ENCODE measurements around the gene TRIM71.
"Not testable (repeated sequence)": the region's sequence is repeated elsewhere in the genome, so short reads cannot be mapped to it uniquely, and the experiment has no call there.

Gene TRIM71

GRCh38 chr3:32819551-32820348 lies 2.0 kb downstream of the TRIM71 start:
- FAIRE-seq = no peak
- DNase-seq (ENCODE audit: low spot score) = no peak

- DNase-seq (ENCODE audit: low spot score) = no peak
- FAIRE-seq = no peak
Observed at GRCh38 chr3:32820430-32820829, 2.6 kb downstream of the TRIM71 start.

GRCh38 chr3:32820971-32821685 lies 3.3 kb downstream of the TRIM71 start:
- no peak for FAIRE-seq
- DNase-seq (ENCODE audit: low spot score) = no peak

GRCh38 chr3:32821686-32822296 lies 4.0 kb downstream of the TRIM71 start:
- FAIRE-seq = no peak
- no peak for DNase-seq (ENCODE audit: low spot score)

- FAIRE-seq (no peak), DNase-seq (ENCODE audit: low spot score) (no peak)
Observed at GRCh38 chr3:32822609-32823498, 5.1 kb downstream of the TRIM71 start.

GRCh38 chr3:32823641-32824184 lies 5.9 kb downstream of the TRIM71 start:
- not testable (repeated sequence) for DNase-seq (ENCODE audit: low spot score); FAIRE-seq

GRCh38 chr3:32825601-32826375 lies 8.0 kb downstream of the TRIM71 start:
- FAIRE-seq = no peak
- DNase-seq (ENCODE audit: low spot score) = no peak

- FAIRE-seq (no peak), DNase-seq (ENCODE audit: low spot score) (no peak)
Observed at GRCh38 chr3:32831062-32831461, 13.3 kb downstream of the TRIM71 start.

- DNase-seq (ENCODE audit: low spot score) (no peak), FAIRE-seq (no peak)
Observed at GRCh38 chr3:32831791-32832190, 14.0 kb downstream of the TRIM71 start.

- FAIRE-seq (no peak), DNase-seq (ENCODE audit: low spot score) (no peak)
Observed at GRCh38 chr3:32832193-32832592, 14.4 kb downstream of the TRIM71 start.

GRCh38 chr3:32835049-32835371 lies 17.2 kb downstream of the TRIM71 start:
- FAIRE-seq (no peak), DNase-seq (ENCODE audit: low spot score) (no peak)

- DNase-seq (ENCODE audit: low spot score) (no peak), FAIRE-seq (no peak)
Observed at GRCh38 chr3:32835961-32836360, 18.2 kb downstream of the TRIM71 start.

GRCh38 chr3:32836601-32837000 lies 18.8 kb downstream of the TRIM71 start:
- no peak for DNase-seq (ENCODE audit: low spot score)
- no peak for FAIRE-seq

GRCh38 chr3:32837366-32837765 lies 19.6 kb downstream of the TRIM71 start:
- no peak for DNase-seq (ENCODE audit: low spot score)
- FAIRE-seq = no peak

GRCh38 chr3:32837789-32838188 lies 20.0 kb downstream of the TRIM71 start:
- FAIRE-seq = no peak

GRCh38 chr3:32839714-32840085 lies 21.9 kb downstream of the TRIM71 start:
- FAIRE-seq (no peak), DNase-seq (ENCODE audit: low spot score) (no peak)

More at GRCh38 chr3:32837789-32838188, 20.0 kb downstream of the TRIM71 start:
- DNase-seq (ENCODE audit: low spot score) = no peak

GRCh38 chr3:32840086-32840841 lies 22.5 kb downstream of the TRIM71 start:
- FAIRE-seq = no peak
- no peak for DNase-seq (ENCODE audit: low spot score)

GRCh38 chr3:32841341-32841740 lies 23.5 kb downstream of the TRIM71 start:
- no peak for DNase-seq (ENCODE audit: low spot score)
- FAIRE-seq = no peak

- DNase-seq (ENCODE audit: low spot score) (no peak), FAIRE-seq (no peak)
Observed at GRCh38 chr3:32841867-32842470, 24.2 kb downstream of the TRIM71 start.
